Fibroblast of villous mesenchyme (primary cell): ENCODE data around the gene ANXA8. TPM values are rescaled to one million over a fixed set of nuclear protein-coding genes. Genes with fewer than 3 reads are reported as not detected.

Experiments
- DNase-seq: peaks from one replicate; pipeline ENCODE4 v3.0.0-alpha.2; 2010; ENCODE audit warnings: low read depth
- H3K4me3 ChIP-seq: 2 replicates; pipeline ENCODE4 v1.5.1; 2011; ENCODE audit warnings: low read depth, mild to moderate bottlenecking, low read length
- CTCF ChIP-seq: IDR thresholded peaks from 2 replicates; pipeline ENCODE4 v1.5.1; 2012; ENCODE audit warnings: low read depth, mild to moderate bottlenecking, low read length; ENCODE audit not compliant: insufficient read depth
- total RNA-seq: library from RNA; depleted of rRNA; stranded (reverse); fragments of >200 nt; gene quantifications from 2 replicates; pipeline ENCODE4 v1.2.3, GENCODE V29; 2012

The ANXA8 gene
- total RNA-seq, 1 donor = 3.9 TPM

- DNase-seq = no peak
- H3K4me3 ChIP-seq = no peak overlapping the region
- no peak for TF ChIP-seq CTCF
Measured at GRCh38 chr10:47451998-47452494, 31.9 kb downstream of the ANXA8 start.

- H3K4me3 ChIP-seq = no peak overlapping the region
- TF ChIP-seq CTCF = no peak
- no peak for DNase-seq
Measured at GRCh38 chr10:47451273-47451997, 32.5 kb downstream of the ANXA8 start.

- no peak for DNase-seq
- TF ChIP-seq CTCF = no peak
- H3K4me3 ChIP-seq = no peak overlapping the region
Measured at GRCh38 chr10:47450442-47450841, 33.5 kb downstream of the ANXA8 start.

- H3K4me3 ChIP-seq = no peak overlapping the region
- no peak for TF ChIP-seq CTCF
- no peak for DNase-seq
Measured at GRCh38 chr10:47449979-47450378, 33.9 kb downstream of the ANXA8 start.

GRCh38 chr10:47449102-47449978 is 34.6 kb downstream of the ANXA8 start:
- no peak overlapping the region for H3K4me3 ChIP-seq
- no peak for DNase-seq
- no peak for TF ChIP-seq CTCF

- no peak for TF ChIP-seq CTCF
- no peak for DNase-seq
- no peak overlapping the region for H3K4me3 ChIP-seq
Measured at GRCh38 chr10:47447705-47448104, 36.2 kb downstream of the ANXA8 start.
